Omental fat pad (tissue), 4 donors: Measurements from ENCODE around the gene MOK. TPM values are rescaled to one million over a fixed set of nuclear protein-coding genes. Genes with fewer than 3 reads are reported as not detected.
"Not testable (repeated sequence)": the region's sequence is repeated elsewhere in the genome, so short reads cannot be mapped to it uniquely, and the experiment has no call there.

ENCODE experiments used
- ATAC-seq: fragments of 150-250 bp; one replicate; pipeline ENCODE4 v1.9.1; 2016; ENCODE audit warnings: mild to moderate bottlenecking, moderate library complexity; ENCODE audit not compliant: low FRiP score
- DNase-seq: peaks from one replicate; pipeline ENCODE4 v3.0.0-alpha.2; 2019; ENCODE audit warnings: low spot score
- total RNA-seq, 4 donors: library from RNA; depleted of rRNA; stranded (reverse); fragments of >200 nt; gene quantifications; one replicate each; pipeline ENCODE4 v1.1.0, GENCODE V29; 2016
- TF ChIP-seq, protein P1 (sequence below), 3 donors: fragments of 450-650 bp; IDR thresholded peaks; one replicate each; pipeline ENCODE4 v1.5.1; 2016 to 2017; ENCODE audit warnings: antibody characterized with exemption in 3 of 3, mild to moderate bottlenecking in 3 of 3, moderate library complexity in 2 of 3

MOK gene
- total RNA-seq, 4 donors from 2014 or later, result 11.6 to 21.9 (median 12.6) TPM

- TF ChIP-seq, protein P1, sequence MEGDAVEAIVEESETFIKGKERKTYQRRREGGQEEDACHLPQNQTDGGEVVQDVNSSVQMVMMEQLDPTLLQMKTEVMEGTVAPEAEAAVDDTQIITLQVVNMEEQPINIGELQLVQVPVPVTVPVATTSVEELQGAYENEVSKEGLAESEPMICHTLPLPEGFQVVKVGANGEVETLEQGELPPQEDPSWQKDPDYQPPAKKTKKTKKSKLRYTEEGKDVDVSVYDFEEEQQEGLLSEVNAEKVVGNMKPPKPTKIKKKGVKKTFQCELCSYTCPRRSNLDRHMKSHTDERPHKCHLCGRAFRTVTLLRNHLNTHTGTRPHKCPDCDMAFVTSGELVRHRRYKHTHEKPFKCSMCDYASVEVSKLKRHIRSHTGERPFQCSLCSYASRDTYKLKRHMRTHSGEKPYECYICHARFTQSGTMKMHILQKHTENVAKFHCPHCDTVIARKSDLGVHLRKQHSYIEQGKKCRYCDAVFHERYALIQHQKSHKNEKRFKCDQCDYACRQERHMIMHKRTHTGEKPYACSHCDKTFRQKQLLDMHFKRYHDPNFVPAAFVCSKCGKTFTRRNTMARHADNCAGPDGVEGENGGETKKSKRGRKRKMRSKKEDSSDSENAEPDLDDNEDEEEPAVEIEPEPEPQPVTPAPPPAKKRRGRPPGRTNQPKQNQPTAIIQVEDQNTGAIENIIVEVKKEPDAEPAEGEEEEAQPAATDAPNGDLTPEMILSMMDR (IDR thresholded peaks at IDR 0.05), result no peak
- ATAC-seq, result no peak
- no peak for DNase-seq
These were observed 12.7 kb upstream of the MOK start for GRCh38 chr14:102317564-102318248.

- peak; percentile 81 for ATAC-seq
- TF ChIP-seq, protein P1 (IDR thresholded peaks at IDR 0.05), result peak in 2 of 3 donors; percentile 30 to 85
- DNase-seq, result peak; percentile 79
These were observed 12.0 kb upstream of the MOK start for GRCh38 chr14:102316743-102317563.

- TF ChIP-seq, protein P1 (IDR thresholded peaks at IDR 0.05), result no peak
- DNase-seq (no peak), ATAC-seq (no peak)
These were observed 11.4 kb upstream of the MOK start for GRCh38 chr14:102316338-102316742.

DNA sequence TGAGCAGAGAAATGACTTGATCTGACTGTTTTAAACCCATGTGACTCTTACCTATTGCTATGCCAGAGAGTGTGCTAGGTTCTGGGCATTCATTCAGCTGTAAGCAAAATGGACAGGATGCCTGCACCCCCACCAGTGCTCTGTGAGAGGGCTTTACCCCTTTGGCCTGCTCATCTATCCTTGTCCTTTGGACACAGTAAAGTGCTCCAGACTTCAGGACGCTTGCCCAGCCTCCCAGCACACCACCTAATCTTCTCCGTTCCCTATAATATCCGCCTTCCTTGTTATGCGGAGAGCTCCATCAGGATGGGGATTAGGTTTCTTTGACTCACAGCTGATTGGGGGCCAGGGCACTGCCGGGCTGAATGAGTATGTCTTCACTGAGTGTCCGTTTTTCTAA is 10.2 kb upstream of the MOK start:
- DNase-seq (no peak), ATAC-seq (no peak)
- TF ChIP-seq, protein P1 (IDR thresholded peaks at IDR 0.05), result no peak

DNA sequence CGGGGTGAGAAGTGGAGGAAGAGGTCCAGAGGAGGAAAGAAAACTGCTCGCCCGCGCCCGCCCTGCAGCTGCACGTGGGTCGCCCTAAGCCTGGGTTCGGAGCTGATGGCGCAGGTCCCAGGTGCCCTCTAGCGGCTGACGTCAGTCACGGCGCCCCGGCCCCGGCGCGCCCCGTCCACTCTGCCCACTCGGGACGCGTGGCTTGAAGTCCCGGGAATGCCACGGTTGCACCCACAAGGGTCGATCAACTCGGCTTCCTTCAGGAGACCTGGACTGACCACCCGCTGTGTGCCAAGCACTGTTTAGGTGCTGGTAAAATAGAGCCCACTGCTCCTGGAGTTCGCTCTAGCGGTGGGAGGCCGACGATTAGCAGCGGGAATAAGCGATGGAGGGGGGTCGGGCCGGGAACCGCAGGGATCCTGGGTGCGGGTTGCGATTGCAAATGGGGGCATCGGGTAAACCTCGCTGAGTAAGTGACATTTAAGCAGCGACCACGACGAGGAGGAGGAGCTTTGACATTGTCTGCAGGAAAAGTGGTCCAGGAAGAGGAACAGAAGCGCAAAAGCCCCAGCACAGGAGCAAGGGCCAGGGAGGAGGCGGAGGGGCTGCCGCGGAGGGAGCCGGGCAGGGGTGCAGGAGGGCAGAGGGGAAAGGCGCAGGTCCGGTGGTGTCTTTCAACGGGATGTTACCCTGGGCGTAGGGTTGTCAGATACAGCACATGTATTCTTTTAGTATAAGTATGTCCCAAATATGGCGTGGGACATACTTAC is 9.5 kb upstream of the MOK start:
- TF ChIP-seq, protein P1 (IDR thresholded peaks at IDR 0.05), result peak in 1 of 3 donors; percentile 96
- DNase-seq (peak; percentile 68), ATAC-seq (peak; percentile 78)

DNA sequence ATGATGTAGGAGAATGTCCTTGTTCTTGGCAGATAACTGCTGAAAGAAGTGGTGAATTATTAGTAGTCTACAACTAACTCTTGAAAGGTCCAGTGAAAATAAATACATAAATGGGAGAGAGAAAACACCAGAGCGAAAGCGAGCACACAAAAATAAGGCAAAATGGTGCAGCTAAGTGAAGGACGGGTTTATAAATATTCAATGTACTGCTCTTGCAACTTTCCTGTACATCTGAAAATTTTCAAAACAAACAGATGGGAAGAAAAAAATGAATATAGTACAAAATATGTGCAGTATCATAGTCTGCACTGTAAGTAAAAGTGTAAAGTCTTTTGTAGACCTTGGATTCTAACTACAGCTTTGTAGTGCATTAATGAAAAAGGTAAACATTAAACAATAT is 1.3 kb downstream of the MOK start:
- no peak for DNase-seq
- TF ChIP-seq, protein P1 (IDR thresholded peaks at IDR 0.05), result no peak
- no peak for ATAC-seq

- not testable (repeated sequence) for DNase-seq, ATAC-seq
These were observed 6.5 kb downstream of the MOK start for GRCh38 chr14:102298303-102299070.
